WTC11 (cell line): ENCODE data around the gene LTB. TPM values are rescaled to one million over a fixed set of nuclear protein-coding genes. Genes with fewer than 3 reads are reported as not detected.

Experiments used
- ATAC-seq: fragments of 200-7000 bp; cut with Tn5 transposase; 2 replicates; pipeline ENCODE4 v1.10.0; 2021; ENCODE audit warnings: mild to moderate bottlenecking, moderate library complexity
- CTCF ChIA-PET: fragments of 300-600 bp; sonication (Branson Sonifier 250); formaldehyde crosslinking; loops from one replicate; lab custom pipeline; 2021; ENCODE audit warnings: antibody characterized with exemption; lab: Charles Lee
- POLR2A ChIA-PET: fragments of 350-600 bp; sonication (Branson Sonifier 250); formaldehyde crosslinking; loops from one replicate; lab custom pipeline; 2021; ENCODE audit warnings: antibody characterized with exemption; lab: Charles Lee
- DNase-seq: peaks from one replicate; pipeline ENCODE4 v3.0.0; 2021; ENCODE audit warnings: low spot score
- H3K27ac Mint-ChIP-seq: 2 replicates; pipeline ENCODE4 v1.8.0; 2021; ENCODE audit warnings: mixed read lengths
- H3K27me3 Mint-ChIP-seq: 2 replicates; pipeline ENCODE4 v1.8.0; 2021; ENCODE audit warnings: low read depth, mild to moderate bottlenecking, moderate library complexity, mixed read lengths
- H3K36me3 Mint-ChIP-seq: 2 replicates; pipeline ENCODE4 v1.8.0; 2021; ENCODE audit warnings: mixed read lengths
- H3K4me1 Mint-ChIP-seq: 2 replicates; pipeline ENCODE4 v1.8.0; 2022; ENCODE audit warnings: mixed read lengths
- H3K4me3 Mint-ChIP-seq: 2 replicates; pipeline ENCODE4 v1.8.0; 2021; ENCODE audit warnings: mild to moderate bottlenecking, moderate library complexity, mixed read lengths
- H3K9me3 Mint-ChIP-seq: 2 replicates; pipeline ENCODE4 v1.8.0; 2021; ENCODE audit warnings: mixed read lengths
- CBFB ChIP-seq: sonication (generic); formaldehyde crosslinking; IDR thresholded peaks from 2 replicates; pipeline ENCODE4 v1.8.1; 2022; ENCODE audit warnings: mild to moderate bottlenecking, low read depth, missing genetic modification reagents
- E2F1 ChIP-seq: sonication (generic); formaldehyde crosslinking; IDR thresholded peaks from 2 replicates; pipeline ENCODE4 v1.8.0; 2022; ENCODE audit warnings: mild to moderate bottlenecking, missing genetic modification reagents
- E2F5 ChIP-seq: sonication (generic); formaldehyde crosslinking; IDR thresholded peaks from 2 replicates; pipeline ENCODE4 v1.8.1; 2022; ENCODE audit warnings: mild to moderate bottlenecking, moderate library complexity, missing genetic modification reagents
- EMX1 ChIP-seq: fragments of 250-450 bp; sonication (Bioruptor Pico); IDR thresholded peaks from 2 replicates; pipeline ENCODE4 v1.8.0; 2021; ENCODE audit warnings: mild to moderate bottlenecking
- ESRRA ChIP-seq: sonication (generic); formaldehyde crosslinking; IDR thresholded peaks from 2 replicates; pipeline ENCODE4 v1.8.1; 2022; ENCODE audit warnings: mild to moderate bottlenecking, missing genetic modification reagents, borderline replicate concordance
- ETV6 ChIP-seq: sonication (generic); formaldehyde crosslinking; IDR thresholded peaks from 2 replicates; pipeline ENCODE4 v1.8.1; 2022; ENCODE audit warnings: mild to moderate bottlenecking, missing genetic modification reagents
- FOXJ3 ChIP-seq: sonication (generic); formaldehyde crosslinking; IDR thresholded peaks from 2 replicates; pipeline ENCODE4 v1.9.0; 2021; ENCODE audit warnings: missing genetic modification reagents, mild to moderate bottlenecking, borderline replicate concordance
- GRHL2 ChIP-seq: fragments of 250-450 bp; sonication (Bioruptor Pico); IDR thresholded peaks from 2 replicates; pipeline ENCODE4 v1.8.0; 2022; ENCODE audit warnings: mild to moderate bottlenecking, moderate library complexity; ENCODE audit not compliant: insufficient replicate concordance, severe bottlenecking
- GTF2I ChIP-seq: fragments of 250-450 bp; sonication (Bioruptor Pico); conservative IDR thresholded peaks from 2 replicates; pipeline ENCODE4 v1.4.0; 2021; ENCODE audit warnings: mild to moderate bottlenecking
- IRF1 ChIP-seq: sonication (generic); formaldehyde crosslinking; IDR thresholded peaks from 2 replicates; pipeline ENCODE4 v1.8.0; 2023; ENCODE audit warnings: missing genetic modification reagents
- MLX ChIP-seq: sonication (generic); formaldehyde crosslinking; IDR thresholded peaks from 2 replicates; pipeline ENCODE4 v1.8.1; 2023; ENCODE audit warnings: mild to moderate bottlenecking, missing genetic modification reagents, moderate library complexity
- NR2C2 ChIP-seq: sonication (generic); formaldehyde crosslinking; IDR thresholded peaks from 2 replicates; pipeline ENCODE4 v1.8.0; 2022; ENCODE audit warnings: mild to moderate bottlenecking, missing genetic modification reagents
- SMAD3 ChIP-seq: sonication (generic); formaldehyde crosslinking; IDR thresholded peaks from 2 replicates; pipeline ENCODE4 v1.8.0; 2022; ENCODE audit warnings: missing genetic modification reagents, mild to moderate bottlenecking, borderline replicate concordance
- TEAD4 ChIP-seq: sonication (generic); formaldehyde crosslinking; IDR thresholded peaks from 2 replicates; pipeline ENCODE4 v1.8.0; 2022; ENCODE audit warnings: mild to moderate bottlenecking, missing genetic modification reagents
- TP53 ChIP-seq: sonication (generic); formaldehyde crosslinking; IDR thresholded peaks from 2 replicates; pipeline ENCODE4 v1.8.1; 2023; ENCODE audit warnings: mild to moderate bottlenecking, missing genetic modification reagents
- USF2 ChIP-seq: sonication (generic); formaldehyde crosslinking; IDR thresholded peaks from 2 replicates; pipeline ENCODE4 v1.8.1; 2023; ENCODE audit warnings: mild to moderate bottlenecking, missing genetic modification reagents, moderate library complexity
- ZBTB21 ChIP-seq: sonication (generic); formaldehyde crosslinking; IDR thresholded peaks from 2 replicates; pipeline ENCODE4 v1.8.1; 2023; ENCODE audit warnings: mild to moderate bottlenecking, missing genetic modification reagents, borderline replicate concordance
- ZMAT4 ChIP-seq: fragments of 250-450 bp; sonication (Bioruptor Pico); IDR thresholded peaks from 2 replicates; pipeline ENCODE4 v1.9.0; 2021; ENCODE audit warnings: mild to moderate bottlenecking
- ZNF121 ChIP-seq: sonication (generic); formaldehyde crosslinking; IDR thresholded peaks from 2 replicates; pipeline ENCODE4 v1.8.0; 2023; ENCODE audit warnings: missing genetic modification reagents
- ZNF219 ChIP-seq: sonication (generic); formaldehyde crosslinking; IDR thresholded peaks from 2 replicates; pipeline ENCODE4 v1.8.0; 2023; ENCODE audit warnings: missing genetic modification reagents, mild to moderate bottlenecking, borderline replicate concordance
- ZNF232 ChIP-seq: sonication (generic); formaldehyde crosslinking; IDR thresholded peaks from 2 replicates; pipeline ENCODE4 v1.8.0; 2022; ENCODE audit warnings: mild to moderate bottlenecking, missing genetic modification reagents
- ZNF263 ChIP-seq: sonication (generic); formaldehyde crosslinking; IDR thresholded peaks from 2 replicates; pipeline ENCODE4 v1.8.1; 2022; ENCODE audit warnings: low read depth, mild to moderate bottlenecking, moderate library complexity, missing genetic modification reagents
- total RNA-seq: library from RNA; stranded (reverse); gene quantifications from 3 replicates; pipeline ENCODE4 v1.2.3, GENCODE V29; 2021

Gene LTB
- total RNA-seq, 1 experiment from 2014 or later: 1.3 TPM

- TF ChIP-seq ESRRA (peak; percentile 70; the same call in 1 of the 2 replicates), EMX1 (CRISPR knock-in tag) (no peak), USF2 (CRISPR knock-in tag) (no peak)
- TF ChIP-seq, all 79 proteins: peak for 18
Measured at GRCh38 chr6:31580807-31581433, 1.3 kb downstream of the LTB start (continued).

GRCh38 chr6:31580438-31580740 lies 1.8 kb downstream of the LTB start:
- TF ChIP-seq TEAD4 (CRISPR knock-in tag): no peak
- no peak for TF ChIP-seq MLX (CRISPR knock-in tag)
- Mint-ChIP-seq H3K36me3 (no peaks in the 10 kb centered on the region), H3K27ac (no peak overlapping the region), H3K4me3 (peak overlapping the region; percentile 92), H3K27me3 (peaks cover 53% of the 10 kb centered on the region), H3K4me1 (peaks cover 35% of the 10 kb centered on the region), H3K9me3 (no peaks in the 10 kb centered on the region)
- ChIA-PET POLR2A (interaction anchor here (0.6 to 1.5 kb wide), 4 partner anchors 23 to 39 kb away, joined by 3 to 5 read pairs (median 4); partner anchors contain the start of genes ATP6V1G2, DDX39B and NFKBIL1), CTCF (interaction anchor here (0.6 to 15.1 kb wide), 26 partner anchors 9 to 282 kb away, joined by 3 to 293 read pairs (median 4); partner anchors contain the start of genes ATP6V1G2, C6orf47, DDX39B and MICB)
- DNase-seq: no peak
- ATAC-seq: no peak

GRCh38 chr6:31579546-31580437 lies 2.4 kb downstream of the LTB start:
- DNase-seq: no peak
- TF ChIP-seq FOXJ3 (no peak), ZNF219 (CRISPR knock-in tag) (no peak), GRHL2 (CRISPR knock-in tag) (no peak), GTF2I (CRISPR knock-in tag) (no peak), E2F1 (CRISPR knock-in tag) (no peak), CBFB (CRISPR knock-in tag) (no peak), IRF1 (CRISPR knock-in tag) (no peak), NR2C2 (CRISPR knock-in tag) (no peak), SMAD3 (CRISPR knock-in tag) (no peak), ZBTB21 (CRISPR knock-in tag) (no peak), ETV6 (CRISPR knock-in tag) (no peak), ZNF121 (CRISPR knock-in tag) (no peak), ZMAT4 (CRISPR knock-in tag) (no peak), E2F5 (no peak), ZNF263 (CRISPR knock-in tag) (no peak), ZNF232 (CRISPR knock-in tag) (no peak), TP53 (CRISPR knock-in tag) (no peak)
- TF ChIP-seq, all 79 proteins: peak for 0
- no peak for ATAC-seq
- no peak overlapping the region for H3K27ac Mint-ChIP-seq
- peak overlapping the region; percentile 92 for H3K4me3 Mint-ChIP-seq
- peaks cover 54% of the 10 kb centered on the region for H3K27me3 Mint-ChIP-seq
- no peaks in the 10 kb centered on the region for H3K9me3 Mint-ChIP-seq
- CTCF ChIA-PET: interaction anchor here (0.6 to 15.1 kb wide), 21 partner anchors 10 to 190 kb away, joined by 3 to 293 read pairs (median 5); partner anchors contain the start of genes ATP6V1G2, C6orf47, DDX39B and MICB
- no peaks in the 10 kb centered on the region for H3K36me3 Mint-ChIP-seq
- POLR2A ChIA-PET: interaction anchor here (0.6 to 1.5 kb wide), 3 partner anchors 28 to 38 kb away, joined by 3 to 5 read pairs (median 4); partner anchors contain the start of genes ATP6V1G2, DDX39B and NFKBIL1
- H3K4me1 Mint-ChIP-seq: peaks cover 35% of the 10 kb centered on the region
